ENCODE measurements around the gene SDK1.

The SDK1 gene

GRCh38 chr7:3887096-3887690, 586.1 kb downstream of the SDK1 start:
- TF ChIP-seq CTCF (conservative IDR thresholded peaks at IDR 0.05; ENCODE audit: low read length): no peak
- no peak for DNase-seq (ENCODE audit: low read depth)
- H3K4me3 ChIP-seq (ENCODE audit: low read length): no peak overlapping the region

- no peak overlapping the region for H3K4me3 ChIP-seq (ENCODE audit: low read length)
- TF ChIP-seq CTCF (conservative IDR thresholded peaks at IDR 0.05; ENCODE audit: low read length): no peak
- DNase-seq (ENCODE audit: low read depth): no peak
These were observed 587.0 kb downstream of the SDK1 start for GRCh38 chr7:3888096-3888495.

GRCh38 chr7:3892157-3892556, 591.1 kb downstream of the SDK1 start:
- no peak for TF ChIP-seq CTCF (conservative IDR thresholded peaks at IDR 0.05; ENCODE audit: low read length)
- H3K4me3 ChIP-seq (ENCODE audit: low read length): no peak overlapping the region
- DNase-seq (ENCODE audit: low read depth): no peak

- no peak overlapping the region for H3K4me3 ChIP-seq (ENCODE audit: low read length)
- TF ChIP-seq CTCF (conservative IDR thresholded peaks at IDR 0.05; ENCODE audit: low read length): no peak
- DNase-seq (ENCODE audit: low read depth): no peak
These were observed 591.6 kb downstream of the SDK1 start for GRCh38 chr7:3892686-3893085.

GRCh38 chr7:3893151-3893788, 592.2 kb downstream of the SDK1 start:
- no peak for TF ChIP-seq CTCF (conservative IDR thresholded peaks at IDR 0.05; ENCODE audit: low read length)
- no peak for DNase-seq (ENCODE audit: low read depth)
- H3K4me3 ChIP-seq (ENCODE audit: low read length): no peak overlapping the region

- H3K4me3 ChIP-seq (ENCODE audit: low read length): no peak overlapping the region
- no peak for TF ChIP-seq CTCF (conservative IDR thresholded peaks at IDR 0.05; ENCODE audit: low read length)
- no peak for DNase-seq (ENCODE audit: low read depth)
These were observed 592.7 kb downstream of the SDK1 start for GRCh38 chr7:3893789-3894153.

GRCh38 chr7:3895341-3896116, 594.5 kb downstream of the SDK1 start:
- no peak for DNase-seq (ENCODE audit: low read depth)
- no peak for TF ChIP-seq CTCF (conservative IDR thresholded peaks at IDR 0.05; ENCODE audit: low read length)
- H3K4me3 ChIP-seq (ENCODE audit: low read length): no peak overlapping the region

All from AG10803 (cell line).